ENCODE measurements around the gene CMTM3. TPM values are rescaled to one million over a fixed set of nuclear protein-coding genes. Genes with fewer than 3 reads are reported as not detected.
"Not testable (repeated sequence)": the region's sequence is repeated elsewhere in the genome, so short reads cannot be mapped to it uniquely, and the experiment has no call there.

CMTM3 gene
- 10 to 100 TPM; 58.7 to 64.0 (median 63.8) TPM for polyA plus RNA-seq (ENCODE audit: insufficient read length in 3 of 3)

- peak in 2 of 3 donors; percentile 55 to 63 for DNase-seq (ENCODE audit: low read depth in 3 of 3, low spot score in 2 of 3)
These were observed at the start of gene CMTM3 for GRCh38 chr16:66604376-66605176. Gene CMTM3, plus strand, starts transcription at chr16:66604704. Its CDS starts 102 bp downstream, at chr16:66604806.

GRCh38 chr16:66560107-66560506 lies 44.4 kb upstream of the CMTM3 start:
- DNase-seq (ENCODE audit: low read depth in 3 of 3, low spot score in 2 of 3), result no peak

GRCh38 chr16:66561381-66562080 lies 43.0 kb upstream of the CMTM3 start:
- DNase-seq (ENCODE audit: low read depth in 3 of 3, low spot score in 2 of 3), result no peak

- no peak for DNase-seq (ENCODE audit: low read depth in 3 of 3, low spot score in 2 of 3)
These were observed 42.1 kb upstream of the CMTM3 start for GRCh38 chr16:66562409-66562808.

GRCh38 chr16:66562986-66563385 lies 41.5 kb upstream of the CMTM3 start:
- no peak for DNase-seq (ENCODE audit: low read depth in 3 of 3, low spot score in 2 of 3)

GRCh38 chr16:66563574-66564334 lies 40.8 kb upstream of the CMTM3 start:
- no peak for DNase-seq (ENCODE audit: low read depth in 3 of 3, low spot score in 2 of 3)

- DNase-seq (ENCODE audit: low read depth in 3 of 3, low spot score in 2 of 3), result no peak
These were observed 38.2 kb upstream of the CMTM3 start, which contains the start of gene CMTM1 for GRCh38 chr16:66566051-66566901. Gene CMTM1, plus strand, starts transcription at chr16:66566439. Its CDS starts 75 bp downstream, at chr16:66566514.

- DNase-seq (ENCODE audit: low read depth in 3 of 3, low spot score in 2 of 3), result not testable (repeated sequence)
These were observed 37.2 kb upstream of the CMTM3 start for GRCh38 chr16:66567270-66567669.

- DNase-seq (ENCODE audit: low read depth in 3 of 3, low spot score in 2 of 3), result no peak
These were observed 36.1 kb upstream of the CMTM3 start for GRCh38 chr16:66568355-66568754.

GRCh38 chr16:66569131-66569530 lies 35.4 kb upstream of the CMTM3 start:
- no peak for DNase-seq (ENCODE audit: low read depth in 3 of 3, low spot score in 2 of 3)

- DNase-seq (ENCODE audit: low read depth in 3 of 3, low spot score in 2 of 3), result no peak
These were observed 34.6 kb upstream of the CMTM3 start for GRCh38 chr16:66569827-66570405.

- no peak for DNase-seq (ENCODE audit: low read depth in 3 of 3, low spot score in 2 of 3)
These were observed 32.1 kb upstream of the CMTM3 start for GRCh38 chr16:66572356-66572755.

- DNase-seq (ENCODE audit: low read depth in 3 of 3, low spot score in 2 of 3), result no peak
These were observed 30.4 kb upstream of the CMTM3 start for GRCh38 chr16:66574081-66574480.

- no peak for DNase-seq (ENCODE audit: low read depth in 3 of 3, low spot score in 2 of 3)
These were observed 30.0 kb upstream of the CMTM3 start for GRCh38 chr16:66574531-66574930.

- DNase-seq (ENCODE audit: low read depth in 3 of 3, low spot score in 2 of 3), result no peak
These were observed 29.4 kb upstream of the CMTM3 start for GRCh38 chr16:66575060-66575459.

- DNase-seq (ENCODE audit: low read depth in 3 of 3, low spot score in 2 of 3), result no peak
These were observed 28.2 kb upstream of the CMTM3 start for GRCh38 chr16:66576296-66576695.

- DNase-seq (ENCODE audit: low read depth in 3 of 3, low spot score in 2 of 3), result peak in 1 of 3 donors; percentile 18
These were observed 25.6 kb upstream of the CMTM3 start, which contains the start of gene CMTM2 for GRCh38 chr16:66578651-66579531. Gene CMTM2, plus strand, starts transcription at chr16:66579463. Its CDS starts 145 bp downstream, at chr16:66579608.

- DNase-seq (ENCODE audit: low read depth in 3 of 3, low spot score in 2 of 3), result peak in 1 of 3 donors; percentile 26
These were observed 23.8 kb upstream of the CMTM3 start for GRCh38 chr16:66580605-66581209.

All from right renal cortex interstitium (tissue), 3 donors.